AG04449 (cell line): ENCODE measurements around the gene ARHGAP15.

Experiments
- CTCF ChIA-PET: fragments of 350-600 bp; formaldehyde crosslinking; extraction: SDS; loops from one replicate; lab custom pipeline; 2021; ENCODE audit warnings: antibody characterized with exemption; lab: Yijun Ruan, JAX
- POLR2A ChIA-PET: fragments of 400-600, 350-600 bp; formaldehyde crosslinking; extraction: SDS; loops from one replicate; lab custom pipeline; 2020; ENCODE audit warnings: antibody characterized with exemption, inconsistent platforms; lab: Yijun Ruan, JAX
- DNase-seq: peaks from one replicate; pipeline ENCODE4 v3.0.0-alpha.2; 2010; ENCODE audit warnings: low read depth, low spot score
- H3K4me3 ChIP-seq: 2 replicates; pipeline ENCODE4 v1.5.1; 2011; ENCODE audit warnings: low read depth, mild to moderate bottlenecking, control low read depth, low read length
- CTCF ChIP-seq: IDR thresholded peaks from one replicate; pipeline ENCODE4 v1.5.1; 2011; ENCODE audit warnings: mild to moderate bottlenecking, moderate library complexity, low read length, control low read depth, inconsistent platforms; ENCODE audit not compliant: insufficient read depth; ENCODE audit errors: missing control alignments

ARHGAP15 gene

GRCh38 chr2:143259368-143259958 lies 130.2 kb downstream of the ARHGAP15 start:
- CTCF ChIA-PET, result interaction anchor here (0.6 to 3.0 kb wide), 25 partner anchors 10 to 225 kb away, joined by 3 to 21 read pairs (median 4); no protein-coding TSS in a partner anchor
- TF ChIP-seq CTCF, result peak; percentile 69
- no peak for DNase-seq
- no peak overlapping the region for H3K4me3 ChIP-seq
- POLR2A ChIA-PET, result no interaction called here

GRCh38 chr2:143261986-143262385 lies 132.8 kb downstream of the ARHGAP15 start:
- no peak for DNase-seq
- ChIA-PET POLR2A (no interaction called here), CTCF (interaction anchor here (0.8 to 1.2 kb wide), 2 partner anchors 30 to 151 kb away, joined by 3 to 4 read pairs; no protein-coding TSS in a partner anchor)
- no peak for TF ChIP-seq CTCF
- no peak overlapping the region for H3K4me3 ChIP-seq

- ChIA-PET POLR2A (no interaction called here), CTCF (interaction anchor here (0.8 to 1.2 kb wide), 2 partner anchors 30 to 152 kb away, joined by 3 to 4 read pairs; no protein-coding TSS in a partner anchor)
- no peak for DNase-seq
- no peak overlapping the region for H3K4me3 ChIP-seq
- no peak for TF ChIP-seq CTCF
These were observed 133.2 kb downstream of the ARHGAP15 start for GRCh38 chr2:143262389-143262788.

- no peak for DNase-seq
- TF ChIP-seq CTCF, result no peak
- CTCF ChIA-PET, result no interaction called here
- POLR2A ChIA-PET, result no interaction called here
- H3K4me3 ChIP-seq, result no peak overlapping the region
These were observed 133.9 kb downstream of the ARHGAP15 start for GRCh38 chr2:143263066-143263625.

- peak; percentile 34 for DNase-seq
- ChIA-PET CTCF (interaction anchor here (1.0 to 1.4 kb wide), 4 partner anchors 12 to 229 kb away, joined by 3 to 4 read pairs (median 3); no protein-coding TSS in a partner anchor), POLR2A (no interaction called here)
- H3K4me3 ChIP-seq, result no peak overlapping the region
- no peak for TF ChIP-seq CTCF
These were observed 135.6 kb downstream of the ARHGAP15 start for GRCh38 chr2:143264851-143265250.

- TF ChIP-seq CTCF, result no peak
- ChIA-PET POLR2A (no interaction called here), CTCF (interaction anchor here (0.8 to 2.7 kb wide), 3 partner anchors 8 to 20 kb away, joined by 3 to 7 read pairs (median 6); no protein-coding TSS in a partner anchor)
- no peak overlapping the region for H3K4me3 ChIP-seq
- DNase-seq, result no peak
These were observed 150.5 kb downstream of the ARHGAP15 start for GRCh38 chr2:143279672-143280071.
